CD4-positive, alpha-beta T cell treated with Interleukin-15 for 4 hours (primary cell): ENCODE data around the gene SHQ1.
A peak's percentile ranks its signal among the peaks of the same experiment; 100 is the strongest.

ENCODE experiments used
- DNase-seq: peaks from one replicate; pipeline ENCODE4 v3.0.0-alpha.2; 2020; ENCODE audit warnings: low spot score

The SHQ1 gene

GRCh38 chr3:72847751-72848702 lies at the start of gene SHQ1:
Gene SHQ1 (minus strand): TSS chr3:72848445. CDS start chr3:72848340, 105 bp downstream.
- peak; percentile 93 for DNase-seq

GRCh38 chr3:72897758-72898007 lies 49.4 kb upstream of the SHQ1 start:
- DNase-seq: no peak

GRCh38 chr3:72896996-72897757 lies 48.9 kb upstream of the SHQ1 start:
- DNase-seq: no peak

GRCh38 chr3:72894976-72895552 lies 46.8 kb upstream of the SHQ1 start:
- no peak for DNase-seq

- no peak for DNase-seq
These were observed 44.6 kb upstream of the SHQ1 start for GRCh38 chr3:72892870-72893269.

- no peak for DNase-seq
These were observed 44.0 kb upstream of the SHQ1 start for GRCh38 chr3:72892081-72892775.

GRCh38 chr3:72891053-72891855 lies 43.0 kb upstream of the SHQ1 start:
- no peak for DNase-seq

- no peak for DNase-seq
These were observed 42.1 kb upstream of the SHQ1 start for GRCh38 chr3:72890166-72890925.

- no peak for DNase-seq
These were observed 41.3 kb upstream of the SHQ1 start for GRCh38 chr3:72889310-72890165.

GRCh38 chr3:72888546-72889309 lies 40.5 kb upstream of the SHQ1 start:
- DNase-seq: no peak

GRCh38 chr3:72887705-72888545 lies 39.7 kb upstream of the SHQ1 start, which contains the start of gene GXYLT2:
Gene GXYLT2 (plus strand): TSS chr3:72888046. CDS start chr3:72888234, 188 bp downstream.
- no peak for DNase-seq

GRCh38 chr3:72887343-72887704 lies 39.1 kb upstream of the SHQ1 start:
- DNase-seq: no peak

- no peak for DNase-seq
These were observed 23.9 kb upstream of the SHQ1 start for GRCh38 chr3:72872183-72872582.

- DNase-seq: no peak
These were observed 14.3 kb upstream of the SHQ1 start for GRCh38 chr3:72862314-72863090.

GRCh38 chr3:72860846-72861245 lies 12.6 kb upstream of the SHQ1 start:
- DNase-seq: no peak

GRCh38 chr3:72860053-72860452 lies 11.8 kb upstream of the SHQ1 start:
- DNase-seq: no peak

- DNase-seq: no peak
These were observed 6.8 kb upstream of the SHQ1 start for GRCh38 chr3:72855001-72855400.
